OCI-LY1 (cell line): ENCODE results near the gene FAM222A.

Source experiments
- CTCF ChIP-seq: fragments of 200-600 bp; sonication (generic), shearing (Covaris generic); IDR thresholded peaks from 2 replicates; pipeline ENCODE4 v1.5.1; 2017; ENCODE audit warnings: mild to moderate bottlenecking, antibody characterized with exemption, low read length, moderate library complexity, mixed read lengths
- EZH2 ChIP-seq: fragments of 200-600 bp; sonication (generic), shearing (Covaris generic); IDR thresholded peaks from 2 replicates; pipeline ENCODE4 v1.8.0; 2017; ENCODE audit warnings: borderline replicate concordance, mixed run types, mild to moderate bottlenecking, antibody characterized with exemption, low read length, moderate library complexity, mixed read lengths

- TF ChIP-seq CTCF (no peak), EZH2 (no peak)
These were observed 39.7 kb upstream of the FAM222A start for GRCh38 chr12:109673884-109674283.
